DND-41 (cell line): ENCODE measurements around the gene SPECC1.

Source experiments
- ATAC-seq: fragments of 200-7000 bp; cut with Tn5 transposase; 3 replicates; pipeline ENCODE4 v1.9.1; 2021; ENCODE audit warnings: low read depth; ENCODE audit not compliant: insufficient read depth
- DNase-seq: peaks from one replicate; pipeline ENCODE4 v3.0.0-alpha.2; 2020
- H2AFZ ChIP-seq: 2 replicates; pipeline ENCODE4 v1.6.0; 2012; ENCODE audit warnings: low read depth, low read length
- H3K27ac ChIP-seq: 2 replicates; pipeline ENCODE4 v1.5.1; 2012; ENCODE audit warnings: low read length, inconsistent platforms
- H3K27me3 ChIP-seq: fragments of 200-600 bp; sonication (generic); 2 replicates; pipeline ENCODE4 v1.6.0; 2012; ENCODE audit warnings: low read length, mild to moderate bottlenecking, inconsistent platforms; ENCODE audit not compliant: insufficient read depth, poor library complexity
- H3K36me3 ChIP-seq: 2 replicates; pipeline ENCODE4 v1.5.1; 2012; ENCODE audit warnings: low read length, inconsistent platforms; ENCODE audit not compliant: insufficient read depth
- H3K4me1 ChIP-seq: 2 replicates; pipeline ENCODE4 v1.5.1; 2012; ENCODE audit warnings: mild to moderate bottlenecking, low read length; ENCODE audit not compliant: insufficient read depth
- H3K4me2 ChIP-seq: 2 replicates; pipeline ENCODE4 v1.6.0; 2012; ENCODE audit warnings: mild to moderate bottlenecking, moderate library complexity, low read length, inconsistent platforms; ENCODE audit not compliant: insufficient read depth
- H3K4me3 ChIP-seq, 2 experiments: fragments of 200-600 bp in 1 of 2; shearing (Covaris generic) in 1 of 2; 2 replicates each; pipeline ENCODE4 v1.5.1; 2012 to 2016; ENCODE audit warnings: inconsistent platforms in 2 of 2, low read length in 2 of 2, mild to moderate bottlenecking in 2 of 2, low read depth in 1 of 2, moderate library complexity in 1 of 2
- H3K79me2 ChIP-seq: 2 replicates; pipeline ENCODE4 v1.6.0; 2012; ENCODE audit warnings: low read length, inconsistent platforms; ENCODE audit not compliant: insufficient read depth
- H3K9ac ChIP-seq: 2 replicates; pipeline ENCODE4 v1.6.0; 2012; ENCODE audit warnings: low read depth, mild to moderate bottlenecking, inconsistent platforms, low read length, moderate library complexity
- H3K9me3 ChIP-seq: 2 replicates; pipeline ENCODE4 v1.5.1; 2012; ENCODE audit warnings: low read length, moderate library complexity, mild to moderate bottlenecking, inconsistent platforms; ENCODE audit not compliant: insufficient read depth, severe bottlenecking
- H4K20me1 ChIP-seq: 2 replicates; pipeline ENCODE4 v1.6.0; 2012; ENCODE audit warnings: low read length; ENCODE audit not compliant: insufficient read depth
- CTCF ChIP-seq: IDR thresholded peaks from 2 replicates; pipeline ENCODE4 v1.5.1; 2012; ENCODE audit warnings: borderline replicate concordance, low read length, moderate library complexity, mild to moderate bottlenecking; ENCODE audit not compliant: poor library complexity, severe bottlenecking; ENCODE audit errors: extremely low read depth
- EZH2 ChIP-seq: IDR thresholded peaks from 3 replicates; pipeline ENCODE4 v1.6.1; 2012; ENCODE audit warnings: borderline replicate concordance, low read depth, mild to moderate bottlenecking, moderate library complexity, low read length, inconsistent platforms; ENCODE audit not compliant: severe bottlenecking

Gene SPECC1

DNA sequence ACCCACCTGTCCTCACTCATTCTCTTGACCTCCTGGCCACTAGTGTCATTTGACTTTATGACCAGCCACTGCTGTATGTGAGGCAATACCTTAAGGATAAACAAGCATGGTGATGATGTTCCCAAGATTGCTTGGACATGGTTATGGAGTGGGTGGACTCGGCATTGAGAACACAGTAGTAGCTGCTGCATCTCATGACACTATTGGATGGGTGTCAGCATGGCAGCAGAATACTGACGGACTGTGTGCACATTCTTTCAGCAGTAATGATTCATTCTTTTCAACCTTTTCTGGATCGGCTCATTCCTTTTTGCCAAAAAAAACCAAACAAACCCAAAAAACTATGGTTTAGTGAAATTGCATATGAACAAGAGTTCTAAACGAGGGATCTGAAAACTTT, 13.5 kb downstream of the SPECC1 start:
- Histone ChIP-seq H3K4me2 (no peak overlapping the region), H3K27me3 (peaks cover 3% of the 10 kb centered on the region), H2AFZ (no peak overlapping the region), H3K9me3 (no peaks in the 10 kb centered on the region), H3K4me1 (no peaks in the 10 kb centered on the region), H4K20me1 (no peaks in the 10 kb centered on the region), H3K9ac (no peak overlapping the region), H3K36me3 (no peaks in the 10 kb centered on the region), H3K4me3 (no peak overlapping the region), H3K79me2 (no peaks in the 10 kb centered on the region), H3K27ac (no peak overlapping the region)
- ATAC-seq (no peak), DNase-seq (no peak)
- TF ChIP-seq CTCF: no peak
- TF ChIP-seq EZH2: no peak

- Histone ChIP-seq H3K4me1 (no peaks in the 10 kb centered on the region), H3K36me3 (no peaks in the 10 kb centered on the region), H3K79me2 (no peaks in the 10 kb centered on the region), H4K20me1 (no peaks in the 10 kb centered on the region), H3K27me3 (peaks cover 5% of the 10 kb centered on the region), H3K9me3 (no peaks in the 10 kb centered on the region), H2AFZ (no peak overlapping the region), H3K27ac (no peak overlapping the region), H3K9ac (no peak overlapping the region), H3K4me3 (no peak overlapping the region), H3K4me2 (no peak overlapping the region)
- DNase-seq (no peak), ATAC-seq (no peak)
- TF ChIP-seq CTCF (no peak), EZH2 (no peak)
Observed at GRCh38 chr17:20026960-20027359, 17.8 kb downstream of the SPECC1 start.

GRCh38 chr17:20028443-20028842, 19.3 kb downstream of the SPECC1 start:
- Histone ChIP-seq H3K4me2 (no peak overlapping the region), H2AFZ (no peak overlapping the region), H3K27me3 (peaks cover 5% of the 10 kb centered on the region), H3K9ac (no peak overlapping the region), H3K79me2 (no peaks in the 10 kb centered on the region), H3K27ac (no peak overlapping the region), H3K4me1 (no peaks in the 10 kb centered on the region), H3K9me3 (no peaks in the 10 kb centered on the region), H3K36me3 (no peaks in the 10 kb centered on the region), H4K20me1 (no peaks in the 10 kb centered on the region), H3K4me3 (no peak overlapping the region)
- DNase-seq (no peak), ATAC-seq (no peak)
- TF ChIP-seq EZH2: no peak
- no peak for TF ChIP-seq CTCF

- Histone ChIP-seq H3K9ac (no peak overlapping the region), H3K4me1 (no peaks in the 10 kb centered on the region), H3K27me3 (peaks cover 6% of the 10 kb centered on the region), H3K36me3 (no peaks in the 10 kb centered on the region), H3K4me2 (no peak overlapping the region), H3K9me3 (no peaks in the 10 kb centered on the region), H3K79me2 (no peaks in the 10 kb centered on the region), H3K27ac (no peak overlapping the region), H3K4me3 (no peak overlapping the region), H2AFZ (no peak overlapping the region), H4K20me1 (no peaks in the 10 kb centered on the region)
- TF ChIP-seq EZH2 (no peak), CTCF (no peak)
- DNase-seq: no peak
- no peak for ATAC-seq
Observed at GRCh38 chr17:20032636-20033035, 23.5 kb downstream of the SPECC1 start.
